Measurements from ENCODE around the gene POLN.

The POLN gene

DNA sequence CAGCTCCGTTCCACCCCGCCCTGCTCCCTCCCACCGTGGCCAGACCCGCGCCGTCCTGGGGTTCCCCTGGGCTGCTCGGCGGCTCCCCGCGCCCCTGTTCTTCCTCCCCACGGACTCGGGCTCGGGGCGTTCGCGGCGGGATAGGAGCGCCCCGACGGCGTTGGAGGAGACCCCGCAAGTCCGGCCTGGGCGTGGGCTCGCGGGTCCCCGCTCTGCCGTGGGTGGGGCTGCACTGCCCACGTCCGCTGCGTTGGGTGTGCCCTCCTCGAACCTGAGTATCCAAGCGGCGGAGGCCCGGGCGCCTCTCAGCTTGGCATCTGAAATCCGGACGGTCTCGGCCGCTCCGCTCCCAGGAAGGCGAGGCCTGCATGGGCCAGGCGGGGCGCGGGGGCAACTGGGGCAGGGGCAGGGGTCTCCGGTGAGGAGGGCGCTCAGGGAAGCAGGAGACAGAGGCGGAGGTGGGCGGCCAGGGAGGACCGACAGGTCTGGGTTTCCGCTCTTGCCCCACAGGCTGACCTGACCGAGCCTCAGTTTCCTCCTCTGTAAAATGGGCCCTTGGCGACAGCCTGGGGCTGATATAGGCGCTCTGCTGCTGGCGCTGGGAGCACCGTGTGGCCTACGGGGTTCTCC lies 194.8 kb downstream of the POLN start:
- H3K9me3 ChIP-seq (ENCODE audit: low read length), result no peaks in the 10 kb centered on the region
- no peak overlapping the region for H3K4me2 ChIP-seq (ENCODE audit: low read length)
- H4K20me1 ChIP-seq (ENCODE audit: insufficient read depth, low read length), result no peaks in the 10 kb centered on the region
- no peak overlapping the region for H2AFZ ChIP-seq (ENCODE audit: low read length)
- no peak overlapping the region for H3K9ac ChIP-seq (ENCODE audit: low read length)
- TF ChIP-seq, protein P1, sequence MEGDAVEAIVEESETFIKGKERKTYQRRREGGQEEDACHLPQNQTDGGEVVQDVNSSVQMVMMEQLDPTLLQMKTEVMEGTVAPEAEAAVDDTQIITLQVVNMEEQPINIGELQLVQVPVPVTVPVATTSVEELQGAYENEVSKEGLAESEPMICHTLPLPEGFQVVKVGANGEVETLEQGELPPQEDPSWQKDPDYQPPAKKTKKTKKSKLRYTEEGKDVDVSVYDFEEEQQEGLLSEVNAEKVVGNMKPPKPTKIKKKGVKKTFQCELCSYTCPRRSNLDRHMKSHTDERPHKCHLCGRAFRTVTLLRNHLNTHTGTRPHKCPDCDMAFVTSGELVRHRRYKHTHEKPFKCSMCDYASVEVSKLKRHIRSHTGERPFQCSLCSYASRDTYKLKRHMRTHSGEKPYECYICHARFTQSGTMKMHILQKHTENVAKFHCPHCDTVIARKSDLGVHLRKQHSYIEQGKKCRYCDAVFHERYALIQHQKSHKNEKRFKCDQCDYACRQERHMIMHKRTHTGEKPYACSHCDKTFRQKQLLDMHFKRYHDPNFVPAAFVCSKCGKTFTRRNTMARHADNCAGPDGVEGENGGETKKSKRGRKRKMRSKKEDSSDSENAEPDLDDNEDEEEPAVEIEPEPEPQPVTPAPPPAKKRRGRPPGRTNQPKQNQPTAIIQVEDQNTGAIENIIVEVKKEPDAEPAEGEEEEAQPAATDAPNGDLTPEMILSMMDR (IDR thresholded peaks at IDR 0.05; ENCODE audit: low read length), result no peak
- no peak for TF ChIP-seq EZH2 (IDR thresholded peaks at IDR 0.05; ENCODE audit: borderline replicate concordance, low read length)
- no peaks in the 10 kb centered on the region for H3K4me1 ChIP-seq (ENCODE audit: insufficient read depth, low read length, severe bottlenecking)
- no peaks in the 10 kb centered on the region for H3K79me2 ChIP-seq (ENCODE audit: insufficient read depth, low read length)
- H3K27me3 ChIP-seq (ENCODE audit: insufficient read depth, low read length), result no peaks in the 10 kb centered on the region
- H3K4me3 ChIP-seq (ENCODE audit: low read depth, low read length, poor library complexity, severe bottlenecking), result no peak overlapping the region
- no peak overlapping the region for H3K27ac ChIP-seq (ENCODE audit: low read depth, low read length, poor library complexity, severe bottlenecking)
- H3K9me2 ChIP-seq (ENCODE audit: low read depth, low read length), result no peaks in the 10 kb centered on the region
- H3F3A ChIP-seq (ENCODE audit: insufficient read depth, low read length), result no peaks in the 10 kb centered on the region
- H3K36me3 ChIP-seq (ENCODE audit: insufficient read depth, low read length), result no peaks in the 10 kb centered on the region

DNA sequence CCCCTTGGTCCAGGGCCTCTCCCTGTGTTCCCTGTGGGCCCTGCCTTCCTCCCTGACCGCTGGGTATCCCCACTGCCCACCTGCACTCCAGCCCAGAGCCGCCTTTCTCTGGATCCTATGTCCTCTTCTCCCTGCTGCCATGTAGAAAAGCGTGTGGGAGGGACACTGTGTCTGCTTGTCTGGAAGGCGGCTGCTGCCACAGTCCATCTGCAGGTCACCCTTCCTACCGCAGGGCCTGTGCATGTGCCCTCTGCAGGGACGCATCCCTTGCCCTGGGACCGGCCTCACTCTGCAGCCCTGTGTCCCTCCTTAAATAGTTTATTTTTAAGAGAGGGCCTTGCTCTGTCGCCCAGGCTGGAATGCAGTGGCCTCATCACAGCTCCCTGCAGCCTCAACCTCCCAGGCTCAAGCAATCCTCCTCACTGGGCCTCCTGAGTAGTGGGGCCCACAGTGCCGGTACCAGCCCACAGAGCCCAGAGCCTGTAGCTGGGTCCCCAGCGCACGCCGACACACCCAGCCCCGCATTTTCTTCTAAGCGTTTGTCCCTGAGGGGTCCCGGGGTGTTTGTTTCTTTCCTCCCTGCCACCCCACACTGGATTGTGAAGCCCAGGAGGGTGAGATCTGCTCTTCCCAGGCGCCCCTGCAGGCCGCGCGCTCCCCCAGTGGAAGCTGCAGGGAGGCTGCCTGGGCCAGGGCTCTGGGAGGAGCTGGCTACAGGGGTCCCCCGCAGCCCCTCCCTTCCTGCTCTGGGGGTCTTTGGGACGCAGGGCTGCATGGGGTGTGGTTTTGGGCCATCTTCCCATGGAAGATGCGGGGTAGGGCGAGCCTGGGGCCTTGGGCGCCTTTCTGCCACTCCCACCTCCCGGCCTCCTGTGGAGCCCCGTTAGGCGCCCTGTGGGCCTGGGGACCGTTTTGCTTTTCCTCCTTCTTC lies 195.6 kb downstream of the POLN start:
- H3K27me3 ChIP-seq (ENCODE audit: insufficient read depth, low read length), result no peaks in the 10 kb centered on the region
- no peaks in the 10 kb centered on the region for H3K4me1 ChIP-seq (ENCODE audit: insufficient read depth, low read length, severe bottlenecking)
- no peaks in the 10 kb centered on the region for H3K9me3 ChIP-seq (ENCODE audit: low read length)
- H3K4me3 ChIP-seq (ENCODE audit: low read depth, low read length, poor library complexity, severe bottlenecking), result no peak overlapping the region
- H3K9ac ChIP-seq (ENCODE audit: low read length), result no peak overlapping the region
- no peaks in the 10 kb centered on the region for H3K36me3 ChIP-seq (ENCODE audit: insufficient read depth, low read length)
- no peaks in the 10 kb centered on the region for H3F3A ChIP-seq (ENCODE audit: insufficient read depth, low read length)
- H3K4me2 ChIP-seq (ENCODE audit: low read length), result no peak overlapping the region
- no peaks in the 10 kb centered on the region for H3K79me2 ChIP-seq (ENCODE audit: insufficient read depth, low read length)
- TF ChIP-seq, protein P1 (IDR thresholded peaks at IDR 0.05; ENCODE audit: low read length), result no peak
- H3K27ac ChIP-seq (ENCODE audit: low read depth, low read length, poor library complexity, severe bottlenecking), result no peak overlapping the region
- H4K20me1 ChIP-seq (ENCODE audit: insufficient read depth, low read length), result no peaks in the 10 kb centered on the region
- no peaks in the 10 kb centered on the region for H3K9me2 ChIP-seq (ENCODE audit: low read depth, low read length)
- no peak overlapping the region for H2AFZ ChIP-seq (ENCODE audit: low read length)

DNA sequence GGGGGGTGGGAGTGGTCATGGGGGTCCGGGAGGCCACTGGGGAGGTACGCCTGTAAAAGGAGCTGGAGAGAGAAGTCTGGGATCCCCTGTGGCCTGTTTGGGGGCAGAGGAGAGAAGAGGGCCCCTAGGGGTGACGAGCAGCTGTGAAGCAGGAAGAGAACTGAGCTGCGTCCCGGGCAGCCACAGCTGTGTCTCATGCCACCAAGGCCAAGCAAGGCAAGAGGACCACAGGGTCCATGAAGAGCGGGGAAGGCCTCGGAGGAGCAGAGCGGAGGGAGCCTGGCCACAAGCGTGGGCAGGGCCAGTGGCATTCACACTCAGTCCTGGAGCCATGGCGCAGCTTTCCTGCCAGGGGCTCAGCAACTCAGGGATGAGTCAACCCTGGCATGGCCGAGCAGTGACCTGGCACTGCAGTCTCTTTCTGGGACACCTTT lies 196.4 kb downstream of the POLN start:
- Histone ChIP-seq H4K20me1 (ENCODE audit: insufficient read depth, low read length) (no peaks in the 10 kb centered on the region), H3K4me1 (ENCODE audit: insufficient read depth, low read length, severe bottlenecking) (no peaks in the 10 kb centered on the region), H2AFZ (ENCODE audit: low read length) (no peak overlapping the region), H3K36me3 (ENCODE audit: insufficient read depth, low read length) (no peaks in the 10 kb centered on the region), H3K9me3 (ENCODE audit: low read length) (no peaks in the 10 kb centered on the region), H3K9me2 (ENCODE audit: low read depth, low read length) (no peaks in the 10 kb centered on the region), H3K4me2 (ENCODE audit: low read length) (no peak overlapping the region), H3K9ac (ENCODE audit: low read length) (no peak overlapping the region), H3F3A (ENCODE audit: insufficient read depth, low read length) (no peaks in the 10 kb centered on the region), H3K27ac (ENCODE audit: low read depth, low read length, poor library complexity, severe bottlenecking) (no peak overlapping the region), H3K4me3 (ENCODE audit: low read depth, low read length, poor library complexity, severe bottlenecking) (no peak overlapping the region), H3K79me2 (ENCODE audit: insufficient read depth, low read length) (no peaks in the 10 kb centered on the region), H3K27me3 (ENCODE audit: insufficient read depth, low read length) (no peaks in the 10 kb centered on the region)
- TF ChIP-seq, protein P1 (IDR thresholded peaks at IDR 0.05; ENCODE audit: low read length), result no peak
- no peak for TF ChIP-seq EZH2 (IDR thresholded peaks at IDR 0.05; ENCODE audit: borderline replicate concordance, low read length)
